ENCODE data around the gene MAML3.

The MAML3 gene

GRCh38 chr4:139675651-139676050, 478.3 kb downstream of the MAML3 start:
- H3K36me3 ChIP-seq (ENCODE audit: insufficient read depth, low read length) = peaks cover 16% of the 10 kb centered on the region
- H3K4me3 ChIP-seq (ENCODE audit: low read depth, low read length, poor library complexity, severe bottlenecking) = no peak overlapping the region
- no peaks in the 10 kb centered on the region for H3F3A ChIP-seq (ENCODE audit: insufficient read depth, low read length)
- H3K9me2 ChIP-seq (ENCODE audit: low read depth, low read length) = no peaks in the 10 kb centered on the region
- no peaks in the 10 kb centered on the region for H4K20me1 ChIP-seq (ENCODE audit: insufficient read depth, low read length)
- H3K27me3 ChIP-seq (ENCODE audit: insufficient read depth, low read length) = no peaks in the 10 kb centered on the region
- H3K79me2 ChIP-seq (ENCODE audit: insufficient read depth, low read length) = no peaks in the 10 kb centered on the region
- no peak overlapping the region for H3K4me2 ChIP-seq (ENCODE audit: low read length)
- peaks cover 8% of the 10 kb centered on the region for H3K4me1 ChIP-seq (ENCODE audit: insufficient read depth, low read length, severe bottlenecking)
- no peaks in the 10 kb centered on the region for H3K9me3 ChIP-seq (ENCODE audit: low read length)
- H3K9ac ChIP-seq (ENCODE audit: low read length) = no peak overlapping the region
- no peak overlapping the region for H3K27ac ChIP-seq (ENCODE audit: low read depth, low read length, poor library complexity, severe bottlenecking)
- TF ChIP-seq CTCF (IDR thresholded peaks at IDR 0.05; ENCODE audit: low read length) (no peak), EZH2 (IDR thresholded peaks at IDR 0.05; ENCODE audit: borderline replicate concordance, low read length) (no peak)
- no peak overlapping the region for H2AFZ ChIP-seq (ENCODE audit: low read length)

DNA sequence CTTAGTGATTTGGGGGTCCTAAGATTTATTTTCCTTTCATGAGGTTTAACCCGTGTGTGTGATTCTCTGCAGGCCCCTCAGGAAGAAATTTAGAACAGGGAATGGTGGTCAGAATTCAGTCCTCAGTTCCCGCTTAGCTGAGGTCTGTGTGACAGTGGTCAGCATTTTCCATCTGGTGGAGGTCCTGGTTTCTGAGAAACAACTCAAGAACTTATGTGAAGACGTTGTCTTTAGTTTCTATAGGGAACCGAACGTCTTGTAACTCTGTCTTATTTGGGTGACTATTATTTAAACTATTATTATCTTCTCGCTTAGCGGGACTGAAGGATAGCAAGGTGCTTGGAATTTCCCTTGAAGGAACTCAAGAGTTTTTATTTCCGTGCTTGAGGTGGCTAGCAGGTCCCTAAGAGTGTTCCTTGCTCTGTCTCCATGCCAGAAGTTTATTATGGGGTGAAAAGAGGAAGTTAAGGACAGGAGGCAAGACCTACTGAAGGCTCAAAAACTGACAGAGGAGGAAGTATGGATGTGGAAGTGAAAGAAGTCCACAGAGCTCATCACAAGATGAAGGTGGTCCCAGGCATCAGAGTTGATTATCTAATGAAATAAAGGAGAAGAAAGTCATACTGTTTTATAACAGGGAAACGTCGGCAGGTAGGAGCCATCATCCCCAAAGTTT, 479.0 kb downstream of the MAML3 start:
- H3K4me3 ChIP-seq (ENCODE audit: low read depth, low read length, poor library complexity, severe bottlenecking) = no peak overlapping the region
- TF ChIP-seq EZH2 (IDR thresholded peaks at IDR 0.05; ENCODE audit: borderline replicate concordance, low read length) = no peak
- TF ChIP-seq CTCF (IDR thresholded peaks at IDR 0.05; ENCODE audit: low read length) = no peak
- H3K4me1 ChIP-seq (ENCODE audit: insufficient read depth, low read length, severe bottlenecking) = peaks cover 8% of the 10 kb centered on the region
- H3K27me3 ChIP-seq (ENCODE audit: insufficient read depth, low read length) = no peaks in the 10 kb centered on the region
- H2AFZ ChIP-seq (ENCODE audit: low read length) = no peak overlapping the region
- no peaks in the 10 kb centered on the region for H3K9me2 ChIP-seq (ENCODE audit: low read depth, low read length)
- H3F3A ChIP-seq (ENCODE audit: insufficient read depth, low read length) = no peaks in the 10 kb centered on the region
- no peak overlapping the region for H3K9ac ChIP-seq (ENCODE audit: low read length)
- no peaks in the 10 kb centered on the region for H3K79me2 ChIP-seq (ENCODE audit: insufficient read depth, low read length)
- no peak overlapping the region for H3K27ac ChIP-seq (ENCODE audit: low read depth, low read length, poor library complexity, severe bottlenecking)
- peaks cover 16% of the 10 kb centered on the region for H3K36me3 ChIP-seq (ENCODE audit: insufficient read depth, low read length)
- H3K4me2 ChIP-seq (ENCODE audit: low read length) = no peak overlapping the region
- no peaks in the 10 kb centered on the region for H4K20me1 ChIP-seq (ENCODE audit: insufficient read depth, low read length)
- no peaks in the 10 kb centered on the region for H3K9me3 ChIP-seq (ENCODE audit: low read length)

- Histone ChIP-seq H3K4me2 (ENCODE audit: low read length) (no peak overlapping the region), H3K4me1 (ENCODE audit: insufficient read depth, low read length, severe bottlenecking) (peaks cover 8% of the 10 kb centered on the region), H2AFZ (ENCODE audit: low read length) (no peak overlapping the region), H3K79me2 (ENCODE audit: insufficient read depth, low read length) (no peaks in the 10 kb centered on the region), H3K9me3 (ENCODE audit: low read length) (no peaks in the 10 kb centered on the region), H3K9me2 (ENCODE audit: low read depth, low read length) (no peaks in the 10 kb centered on the region), H3K27me3 (ENCODE audit: insufficient read depth, low read length) (no peaks in the 10 kb centered on the region), H3K27ac (ENCODE audit: low read depth, low read length, poor library complexity, severe bottlenecking) (no peak overlapping the region), H4K20me1 (ENCODE audit: insufficient read depth, low read length) (no peaks in the 10 kb centered on the region), H3K4me3 (ENCODE audit: low read depth, low read length, poor library complexity, severe bottlenecking) (no peak overlapping the region), H3K36me3 (ENCODE audit: insufficient read depth, low read length) (no peaks in the 10 kb centered on the region), H3F3A (ENCODE audit: insufficient read depth, low read length) (no peaks in the 10 kb centered on the region), H3K9ac (ENCODE audit: low read length) (no peak overlapping the region)
- TF ChIP-seq EZH2 (IDR thresholded peaks at IDR 0.05; ENCODE audit: borderline replicate concordance, low read length) (no peak), CTCF (IDR thresholded peaks at IDR 0.05; ENCODE audit: low read length) (no peak)
These were observed 481.3 kb downstream of the MAML3 start for GRCh38 chr4:139672732-139673131.
